Measurements from ENCODE around the gene SH3RF3.
A peak's percentile ranks its signal among the peaks of the same experiment; 100 is the strongest.

Gene SH3RF3

DNA sequence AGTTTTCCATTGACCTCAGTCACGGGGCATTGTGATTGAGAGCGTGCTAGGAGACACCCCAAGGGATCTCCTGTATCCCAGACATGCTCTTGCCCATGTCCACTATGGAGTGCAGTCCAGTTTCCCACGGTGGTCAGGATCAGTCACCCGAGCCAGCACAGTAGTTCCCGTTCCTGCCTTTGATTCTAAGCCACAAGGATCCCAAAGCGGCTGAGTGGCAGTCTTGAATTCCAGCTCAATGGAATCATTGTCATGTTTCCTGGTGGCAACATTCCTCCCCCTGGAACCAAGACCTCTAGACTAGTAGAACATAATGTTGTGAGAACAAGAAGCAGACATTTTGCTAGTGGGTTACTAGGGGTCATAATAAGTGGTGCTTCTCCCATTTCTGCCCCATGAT lies 330.5 kb downstream of the SH3RF3 start:
- DNase-seq: no peak

DNA sequence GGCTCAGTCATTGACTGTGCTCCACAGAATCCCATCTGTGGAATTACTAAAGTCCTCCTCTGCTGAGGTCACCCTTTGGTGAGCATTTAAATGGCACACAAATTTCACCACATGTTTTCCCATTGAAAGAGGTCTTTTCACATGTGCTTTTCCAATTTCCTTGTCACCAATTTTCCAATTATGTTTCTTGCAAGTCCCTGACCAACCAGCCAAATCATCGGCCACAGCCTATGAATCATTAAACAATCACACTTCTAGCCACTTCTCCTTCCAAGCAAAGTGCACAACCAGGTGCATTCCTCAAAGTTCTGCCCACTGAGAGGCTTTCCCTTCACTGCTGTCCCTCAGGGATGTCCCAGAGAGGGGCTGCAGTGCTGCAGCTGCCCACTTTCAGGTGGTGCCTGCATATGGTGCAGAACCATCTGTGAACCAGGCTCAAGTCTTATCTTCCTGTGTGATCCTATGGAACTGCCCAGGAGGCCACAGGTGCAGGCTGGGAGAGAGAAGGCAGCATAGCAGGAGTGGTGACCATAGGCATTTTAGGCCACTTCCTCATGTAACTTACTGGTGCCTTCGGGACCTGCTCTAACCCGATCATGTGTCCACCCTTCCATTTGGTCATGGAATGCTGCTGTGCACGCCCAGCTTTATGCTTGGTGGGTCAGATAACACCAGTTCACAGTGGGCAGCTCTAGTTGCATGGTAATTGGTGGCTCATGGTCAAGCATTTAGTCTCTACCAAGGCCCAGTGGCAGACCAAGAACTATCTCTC lies 331.7 kb downstream of the SH3RF3 start:
- no peak for DNase-seq

DNA sequence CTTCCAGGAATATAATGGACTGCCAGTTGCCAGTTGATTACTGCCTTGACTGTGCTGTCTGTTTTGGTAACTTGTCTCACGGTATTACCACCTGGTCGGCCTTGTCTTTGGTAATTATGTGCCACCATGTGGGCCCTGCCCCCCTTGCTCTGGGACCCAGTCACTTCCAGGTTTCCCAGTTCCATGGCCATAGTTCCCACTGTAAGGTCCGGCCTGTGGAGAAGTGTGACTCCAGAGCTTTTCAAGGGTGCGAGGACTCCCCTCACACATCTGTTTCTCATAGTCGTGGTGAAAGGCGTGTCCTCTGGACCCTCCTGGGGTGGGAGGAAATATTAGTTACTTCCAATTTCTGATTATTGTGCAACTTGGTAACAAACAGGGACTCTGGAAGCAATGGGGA lies 334.2 kb downstream of the SH3RF3 start:
- DNase-seq: no peak

DNA sequence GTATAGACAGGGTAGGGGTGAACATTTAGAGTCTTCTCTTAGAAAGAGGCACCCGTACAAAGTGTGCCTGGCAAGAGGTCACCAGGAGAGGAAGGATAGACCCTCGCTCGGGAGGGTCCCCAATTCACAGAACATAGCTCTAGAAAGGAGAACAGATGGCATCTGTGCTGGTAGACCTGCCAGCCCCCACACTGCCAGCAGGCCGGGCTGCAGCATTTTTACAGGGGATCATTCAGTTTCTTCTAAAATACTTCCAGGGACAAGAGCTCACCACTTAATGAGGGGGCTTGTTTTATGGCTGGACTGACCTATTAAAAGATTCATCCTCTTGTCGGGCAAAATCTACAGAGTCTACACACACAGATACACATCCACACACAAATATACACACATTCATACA lies 334.9 kb downstream of the SH3RF3 start:
- DNase-seq: no peak

DNA sequence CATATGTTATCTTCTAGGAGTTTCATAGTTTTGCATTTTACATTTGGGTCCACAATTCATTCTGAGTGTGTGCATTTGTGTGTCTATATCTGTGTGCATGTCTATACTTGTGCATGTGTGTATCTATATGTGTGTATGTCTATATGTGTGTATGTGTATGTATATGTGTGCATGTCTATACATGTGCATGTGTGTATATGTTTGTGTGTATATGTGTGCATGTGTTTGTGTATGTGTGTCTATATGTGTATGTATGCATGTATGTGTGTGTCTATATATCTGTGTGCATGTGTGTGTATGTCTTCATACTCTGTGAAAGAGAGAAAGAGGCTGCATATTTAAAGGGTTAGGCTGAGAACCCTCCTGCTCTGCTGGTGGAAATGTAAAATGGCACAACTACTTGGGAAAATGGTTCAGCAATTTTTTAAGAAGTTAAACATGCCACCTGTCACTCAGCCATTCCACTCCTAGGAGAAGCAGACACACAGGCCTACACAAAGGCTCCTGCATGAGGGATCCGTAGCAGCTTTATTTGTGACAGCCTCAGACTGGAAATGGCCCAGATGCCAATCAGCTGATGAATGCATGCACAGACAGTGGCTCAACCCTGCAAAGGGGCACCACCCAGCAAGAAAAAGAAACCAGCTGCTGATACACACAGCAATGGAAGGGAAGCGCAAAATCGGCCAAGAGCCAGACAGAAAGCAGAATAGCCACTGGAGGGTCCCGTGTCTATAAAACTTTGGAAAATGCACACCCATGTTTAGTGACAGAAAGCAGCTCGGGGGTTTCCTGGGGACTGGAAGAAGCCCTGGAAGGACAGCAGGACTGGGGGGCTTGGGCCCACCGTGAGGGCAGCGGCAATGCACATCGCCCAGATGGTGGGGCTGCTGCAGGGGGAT lies 337.9 kb downstream of the SH3RF3 start:
- peak; percentile 51 for DNase-seq

DNA sequence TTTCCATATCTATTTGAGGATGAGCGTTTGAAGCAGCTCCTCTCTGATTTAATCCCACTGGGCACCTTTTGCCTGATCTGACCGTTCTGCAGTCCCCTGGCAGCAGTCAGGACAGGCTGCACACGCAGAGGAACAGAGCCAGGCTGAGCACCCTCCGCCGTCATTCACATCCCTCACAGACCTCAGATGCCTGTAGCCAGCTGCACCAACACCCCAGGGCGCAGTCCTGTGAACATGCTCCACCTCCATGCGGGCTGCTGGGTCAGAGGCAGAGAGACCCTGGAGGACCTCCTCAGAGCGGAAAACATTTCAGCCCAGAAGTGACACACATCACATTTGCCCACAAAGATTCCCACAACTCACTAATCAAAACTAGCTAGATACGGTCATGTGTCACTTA lies 338.7 kb downstream of the SH3RF3 start:
- no peak for DNase-seq

DNA sequence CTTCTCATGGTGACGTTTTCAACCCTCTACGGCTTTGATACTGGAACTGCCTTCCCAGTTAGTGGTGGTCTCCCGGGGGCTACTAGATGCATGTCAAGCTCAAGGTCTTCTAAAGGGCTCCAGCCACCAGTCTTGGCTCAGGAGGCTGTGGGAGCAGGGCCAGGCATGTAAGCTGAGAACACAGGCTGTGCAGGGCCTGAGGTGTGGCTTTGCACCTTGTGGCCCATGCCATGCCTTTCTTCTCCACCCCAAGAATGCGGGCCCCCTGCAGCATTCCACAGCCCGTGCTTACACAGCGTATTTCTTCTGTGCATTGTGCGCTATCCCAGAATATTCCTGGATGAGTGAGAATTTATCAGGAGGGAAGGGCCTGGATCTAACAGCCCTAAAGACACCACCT lies 339.9 kb downstream of the SH3RF3 start:
- no peak for DNase-seq

DNA sequence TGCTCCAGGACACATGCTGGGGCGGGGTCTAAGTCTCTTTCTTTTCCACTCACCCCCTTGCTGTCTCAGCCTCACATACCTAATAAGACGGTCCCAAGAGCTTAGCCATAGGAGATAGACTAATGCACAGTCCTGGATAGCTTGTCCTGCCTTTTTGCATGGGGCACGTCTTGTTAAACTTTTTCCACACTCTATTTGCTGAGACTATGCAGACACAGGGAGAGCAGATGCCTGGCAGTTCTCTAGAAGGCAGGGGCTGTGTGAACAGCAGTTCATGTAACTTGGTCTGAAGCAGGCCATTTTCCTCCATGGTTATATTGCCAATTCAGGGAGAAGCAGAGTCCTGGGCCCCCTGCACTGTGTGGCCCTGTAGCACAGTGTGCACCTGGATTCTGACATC lies 342.7 kb downstream of the SH3RF3 start:
- no peak for DNase-seq

DNA sequence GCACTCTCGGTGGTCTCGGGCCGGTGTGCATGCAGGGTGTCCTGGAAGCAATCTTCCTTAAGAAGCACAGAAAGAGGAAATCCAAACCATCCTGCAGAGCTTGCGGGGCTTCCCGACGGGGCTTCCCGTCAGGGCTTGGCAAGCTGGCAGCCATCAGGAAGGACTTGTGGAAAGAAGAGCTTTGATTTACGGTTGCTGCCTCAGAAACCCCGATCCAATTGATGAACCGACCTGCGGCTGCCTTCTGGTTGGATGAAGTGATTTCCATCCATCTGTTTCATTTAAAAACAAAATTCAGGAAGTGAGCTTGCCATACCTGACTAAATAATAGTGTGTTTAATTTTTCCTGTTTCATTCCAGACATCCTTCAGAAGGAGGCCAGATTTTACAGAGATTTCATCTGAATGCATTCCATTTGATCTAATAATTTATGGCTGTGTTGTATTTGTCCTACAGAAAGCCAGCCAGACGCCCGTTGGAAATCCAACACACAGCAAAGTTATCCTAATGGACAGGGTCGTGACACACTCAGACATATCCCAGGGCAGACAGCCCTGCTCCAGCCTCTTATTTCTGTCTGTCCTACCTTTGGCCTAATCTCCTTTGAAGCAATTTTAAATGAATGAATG lies 343.4 kb downstream of the SH3RF3 start:
- DNase-seq: no peak

DNA sequence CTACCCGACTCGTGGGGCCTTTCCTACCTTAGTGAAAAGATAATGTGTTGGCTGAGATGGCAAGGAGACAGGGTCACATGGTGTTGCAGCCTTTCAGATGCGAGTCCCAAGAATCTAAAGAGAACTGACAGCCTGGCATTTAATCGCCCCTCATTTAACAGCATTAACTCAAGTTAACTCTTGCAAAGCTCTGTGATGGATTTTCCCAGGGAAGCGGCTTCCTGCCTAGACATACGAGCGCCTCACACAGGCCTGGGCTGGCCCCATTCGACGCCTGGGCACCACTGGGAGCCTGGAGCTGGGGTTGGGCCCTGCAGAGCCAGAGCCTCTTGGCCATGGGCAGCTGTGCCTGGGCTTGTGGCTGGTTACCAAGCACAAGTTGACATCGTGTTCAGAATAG lies 344.0 kb downstream of the SH3RF3 start:
- no peak for DNase-seq

DNA sequence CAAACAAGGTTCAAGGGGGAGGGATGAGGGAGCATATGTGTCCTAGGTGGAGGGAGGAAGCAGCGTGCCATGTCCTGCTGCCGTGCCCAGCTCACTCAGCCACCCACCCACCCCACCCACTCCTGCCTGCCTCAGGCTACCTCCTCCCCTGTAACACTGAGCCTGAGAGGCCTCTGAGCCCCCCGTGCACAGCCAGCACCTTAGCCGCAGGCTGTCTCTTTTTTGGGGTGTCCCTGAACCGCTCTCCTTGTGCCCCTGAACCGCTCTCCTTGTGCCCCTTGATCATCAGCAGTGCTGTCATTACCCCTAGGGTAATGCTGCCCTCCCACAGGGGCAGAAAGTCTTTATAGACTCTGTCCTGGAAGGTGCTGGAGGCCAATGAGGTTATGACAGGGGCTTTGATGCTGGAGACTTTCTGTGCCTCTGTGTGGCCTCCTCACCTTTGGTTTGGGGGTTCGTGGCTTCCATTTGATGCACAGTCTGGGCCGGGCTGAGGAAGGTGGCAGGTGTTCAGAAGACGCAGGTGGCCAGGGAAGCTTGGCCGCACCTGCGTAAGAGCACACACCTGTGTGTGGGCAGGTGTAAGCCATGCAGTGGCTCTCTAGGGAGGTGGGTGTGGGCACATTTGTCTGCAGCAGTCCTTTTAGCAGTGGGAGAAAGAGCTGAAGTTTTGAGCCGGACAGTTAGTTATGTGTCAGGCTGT lies 344.8 kb downstream of the SH3RF3 start:
- DNase-seq: no peak

DNA sequence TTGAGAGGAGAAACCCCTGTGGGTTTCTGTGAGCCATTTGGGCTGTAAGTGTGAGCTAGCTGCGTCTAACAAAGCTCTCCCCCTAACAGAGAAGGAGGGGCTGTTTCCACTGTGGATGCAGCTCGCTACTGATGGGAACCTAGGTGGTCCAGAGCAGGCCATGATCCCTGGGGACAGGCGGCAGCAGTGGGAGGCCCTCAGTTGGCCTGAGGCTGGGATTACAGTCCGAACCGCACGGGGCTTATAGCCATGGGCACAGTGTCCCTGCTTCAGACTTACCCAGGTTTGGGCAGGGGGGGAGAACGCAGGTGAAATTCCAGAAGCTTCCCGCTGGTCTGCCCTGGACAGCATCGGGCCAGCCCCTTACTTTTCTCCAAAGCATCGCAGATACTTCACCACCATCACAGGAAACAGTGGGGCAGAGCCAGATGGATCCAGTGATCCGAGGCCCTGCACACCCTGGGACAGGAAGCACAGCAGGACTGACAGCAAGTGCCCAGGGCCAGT lies 345.4 kb downstream of the SH3RF3 start:
- DNase-seq: no peak

DNA sequence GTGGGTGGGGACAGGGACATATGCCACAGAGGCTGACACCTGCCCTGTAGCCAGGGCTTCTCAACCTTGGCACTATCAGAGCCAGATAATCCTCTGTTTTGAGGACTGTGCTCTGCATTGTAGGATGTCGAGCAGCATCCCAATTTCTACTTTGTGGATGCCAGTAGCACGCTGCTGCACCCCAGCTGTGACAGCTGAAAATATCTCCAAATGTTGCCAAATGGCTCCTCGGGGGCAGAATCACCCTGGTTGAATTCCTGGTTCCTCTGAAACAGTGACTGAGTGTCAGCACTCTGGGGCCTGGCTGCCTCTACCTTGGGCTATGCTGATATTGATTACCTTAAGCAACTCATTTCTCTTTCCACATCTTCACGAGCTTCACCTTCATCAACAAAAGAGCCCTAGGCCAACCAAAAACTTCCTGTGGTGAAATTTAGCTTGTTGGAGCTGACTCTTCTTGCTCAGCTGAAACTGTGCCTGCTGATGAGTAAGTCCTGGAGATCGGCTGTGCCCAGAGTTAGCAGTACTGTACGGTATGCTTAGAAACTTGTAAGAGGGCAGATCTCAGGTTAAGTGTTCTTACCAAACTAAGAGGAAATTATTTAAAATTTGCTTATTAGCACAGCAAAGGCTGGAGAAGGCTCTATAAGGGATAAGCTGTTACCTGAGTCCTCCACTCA lies 346.7 kb downstream of the SH3RF3 start:
- no peak for DNase-seq

DNA sequence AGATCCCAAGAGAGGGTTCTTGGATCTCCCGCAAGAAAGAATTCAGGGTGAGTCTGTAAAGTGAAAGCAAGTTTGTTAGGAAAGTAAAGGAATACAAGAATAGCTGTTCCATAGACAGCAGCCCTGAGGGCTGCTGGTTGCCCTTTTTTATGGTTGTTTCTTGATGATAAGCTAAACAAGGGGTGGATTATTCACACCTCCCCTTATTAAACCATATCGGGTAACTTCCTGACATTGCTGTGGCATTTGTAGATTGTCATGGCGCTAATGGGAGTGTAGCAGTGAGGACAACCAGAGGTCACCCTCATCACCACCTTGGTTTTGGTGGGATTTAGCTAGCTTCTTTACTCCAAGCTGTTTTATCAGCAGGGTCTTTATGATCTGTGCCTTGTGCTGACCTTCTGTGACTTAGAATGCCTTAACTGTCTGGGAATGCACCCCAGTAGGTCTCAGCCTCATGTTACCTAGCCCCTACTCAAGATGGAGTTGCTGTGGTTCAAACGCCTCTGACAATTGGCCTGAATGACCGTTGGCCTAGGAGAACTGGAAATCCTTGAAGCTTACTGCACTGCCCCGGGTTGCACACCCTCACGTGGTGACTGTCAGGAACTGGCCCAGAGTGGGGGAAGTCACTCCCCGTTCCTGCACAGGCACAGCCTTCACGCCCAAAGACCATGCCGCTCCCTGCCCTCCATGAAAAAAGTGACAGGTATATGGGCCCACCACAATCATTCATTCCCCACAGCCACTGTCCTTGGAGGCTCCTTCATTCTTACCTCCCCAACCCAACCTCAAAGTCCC lies 347.8 kb downstream of the SH3RF3 start:
- DNase-seq: no peak

DNA sequence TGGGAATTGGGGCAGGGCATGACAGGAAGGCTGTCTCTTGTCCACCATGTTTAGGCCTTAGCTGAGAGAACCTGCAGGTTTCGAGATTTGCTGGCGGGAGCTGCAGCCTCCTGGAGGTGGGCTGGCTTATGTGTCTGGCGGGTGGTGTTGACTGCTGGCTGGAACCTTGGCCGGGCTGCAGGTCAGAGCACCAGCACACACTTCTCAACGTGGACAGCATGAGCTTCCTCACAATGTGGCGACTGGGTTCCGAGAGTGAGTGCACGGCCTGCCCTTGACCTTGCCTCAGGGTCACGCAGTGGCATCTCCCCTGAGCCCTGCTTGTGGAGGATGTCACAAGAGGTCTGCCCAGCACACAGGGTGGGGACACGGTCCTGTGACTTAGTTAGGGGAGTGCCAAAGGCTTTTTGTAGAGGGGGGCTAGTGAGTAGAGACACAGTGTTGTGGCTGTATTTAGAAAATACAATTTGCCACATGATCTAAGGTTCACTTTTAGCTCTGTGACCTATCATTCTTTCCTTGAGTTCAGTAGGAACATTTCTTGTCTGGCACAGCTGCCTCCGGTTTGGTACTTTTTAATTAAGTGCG lies 350.0 kb downstream of the SH3RF3 start:
- DNase-seq: no peak

DNA sequence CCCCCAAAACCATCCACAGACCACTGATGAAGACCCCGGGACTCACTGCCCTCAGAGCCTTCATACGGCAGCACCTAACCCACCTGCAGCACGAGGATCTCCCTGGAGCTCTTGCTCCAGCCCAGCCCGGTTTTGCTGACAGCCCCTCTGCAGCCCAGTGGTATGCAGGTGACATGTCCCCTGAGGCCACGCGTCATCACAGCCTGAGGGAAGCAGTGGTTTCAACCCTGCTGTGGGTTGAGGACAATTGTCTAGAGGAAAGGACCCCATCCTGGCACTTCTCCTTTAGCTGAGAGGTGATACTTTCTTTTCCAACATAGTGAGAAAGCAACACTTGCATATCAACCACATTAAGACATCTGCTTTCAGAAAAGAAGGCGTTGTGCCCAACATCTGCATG lies 350.8 kb downstream of the SH3RF3 start:
- DNase-seq: no peak

DNA sequence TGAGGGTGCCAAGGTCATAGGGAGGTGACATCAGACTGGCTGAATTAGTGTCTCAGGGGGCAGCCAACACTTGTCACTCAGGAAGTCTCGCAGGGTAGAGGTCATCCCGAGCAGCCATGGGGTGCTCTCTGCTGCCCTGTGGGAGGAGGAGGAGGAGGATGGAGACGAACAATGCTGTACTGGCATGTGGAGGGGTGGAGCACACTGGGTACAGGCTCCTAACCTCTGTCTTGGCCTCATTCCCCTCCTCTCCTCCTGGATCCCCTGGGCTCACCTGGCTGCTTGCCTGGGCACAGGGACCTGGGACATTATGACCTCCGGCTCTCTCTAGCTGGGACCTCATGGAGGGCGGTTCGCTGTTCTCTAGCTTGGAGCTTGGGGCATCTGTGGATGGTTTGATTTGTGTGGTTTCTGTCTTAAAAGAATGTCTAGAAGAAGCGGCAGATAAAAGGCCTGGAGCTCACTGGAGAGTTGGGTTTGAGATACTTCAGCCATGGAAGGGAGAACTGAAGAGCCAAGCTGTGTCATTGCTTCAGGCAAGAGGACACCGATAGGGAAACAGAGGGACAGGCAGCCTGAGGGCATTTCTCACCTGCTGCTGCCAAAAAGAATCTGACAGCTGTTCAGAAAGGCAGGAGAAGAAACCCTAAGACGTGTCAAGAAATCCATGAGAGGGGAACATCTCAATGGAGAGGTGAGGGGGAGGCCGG lies 351.6 kb downstream of the SH3RF3 start:
- no peak for DNase-seq

DNA sequence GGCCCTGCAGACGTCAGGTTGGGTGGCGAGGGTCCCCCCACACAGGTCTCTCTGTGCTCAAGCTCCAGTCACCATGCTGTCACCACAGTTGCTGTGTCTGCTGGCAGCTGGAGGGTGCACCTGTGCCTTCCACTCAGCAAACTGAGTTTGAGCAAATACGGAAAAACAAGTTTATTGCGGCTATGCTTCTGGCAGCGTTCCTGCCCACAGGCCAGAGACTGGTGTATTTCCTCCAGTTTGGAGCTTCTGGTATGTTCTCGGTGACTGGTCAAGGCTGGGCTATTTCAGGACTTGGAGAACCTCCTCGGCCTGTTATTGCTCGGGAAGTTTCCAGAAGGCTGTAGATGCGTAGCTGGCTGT lies 352.2 kb downstream of the SH3RF3 start:
- no peak for DNase-seq

DNA sequence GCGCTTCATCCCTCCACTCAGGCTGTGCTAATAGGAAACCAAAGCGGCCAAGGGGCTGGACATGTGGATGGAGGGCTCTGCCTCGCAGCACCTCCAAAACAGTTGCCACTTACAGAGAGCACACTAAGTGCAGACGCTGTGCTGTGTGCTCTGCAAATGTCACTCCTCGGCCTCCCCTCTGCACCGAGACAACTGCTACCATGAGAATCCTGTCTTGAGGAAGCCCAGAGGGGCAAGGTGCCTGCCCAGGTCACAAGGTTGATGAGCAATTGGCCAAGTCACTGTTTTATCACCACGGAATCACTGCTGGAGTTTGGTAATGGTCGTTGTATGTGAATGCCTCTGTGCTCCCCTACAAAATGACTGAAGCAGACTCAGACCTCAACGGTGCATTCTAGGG lies 352.6 kb downstream of the SH3RF3 start:
- DNase-seq: no peak

DNA sequence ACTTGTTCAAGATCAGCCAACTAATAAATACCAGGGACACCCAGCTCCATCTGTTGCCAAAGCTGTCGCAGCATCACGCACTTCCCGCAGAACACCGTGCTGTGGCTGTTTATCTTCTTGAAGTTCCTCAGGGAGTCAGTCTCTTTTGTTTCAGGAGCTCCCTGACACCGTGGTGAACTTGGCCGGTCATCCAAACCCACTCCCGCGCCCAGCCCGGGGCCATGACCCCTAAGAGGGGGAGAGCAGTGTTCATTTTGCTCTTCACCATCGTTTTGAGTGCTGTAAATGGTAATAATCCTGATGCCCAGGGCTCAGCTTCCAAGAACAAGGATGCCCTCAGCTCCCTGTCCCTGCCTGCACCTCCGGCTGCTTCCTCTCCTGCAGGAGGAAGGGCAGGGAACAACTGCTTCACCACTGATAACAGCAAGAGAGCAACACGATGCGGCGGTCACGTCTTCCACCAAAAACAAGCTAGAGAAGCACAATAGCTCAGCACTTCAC lies 353.4 kb downstream of the SH3RF3 start:
- DNase-seq: no peak

Data from amniotic stem cell (primary cell).